Measurements from ENCODE around the gene ANKH. TPM values are rescaled to one million over a fixed set of nuclear protein-coding genes. Genes with fewer than 3 reads are reported as not detected.
A peak's percentile ranks its signal among the peaks of the same experiment; 100 is the strongest.

ANKH gene
- total and polyA plus RNA-seq, 10 of the 15 experiments (the other 5 are each of a cell fraction or from before 2014, with no cell fraction given) = 2.1 to 43.9 (median 14.4) TPM

GRCh38 chr5:14665949-14666348 lies 205.6 kb downstream of the ANKH start (continued):
- TF ChIP-seq TCF3 (IDR thresholded peaks at IDR 0.05; ENCODE audit: borderline replicate concordance, insufficient read depth, low read depth, low read length) (0 out of 2 replicates have a peak, but pooled peaks have one; percentile 57), FOS (IDR thresholded peaks at IDR 0.05; ENCODE audit: borderline replicate concordance, extremely low read depth, insufficient read length) (no peak), MXI1 (IDR thresholded peaks at IDR 0.05; ENCODE audit: low read depth, low read length) (peak; percentile 69; the same call in 1 of the 2 replicates), CEBPB (IDR thresholded peaks at IDR 0.05; ENCODE audit: borderline replicate concordance in 1 of 2, low read depth in 2 of 2, low read length in 2 of 2) (no peak), HDGF (IDR thresholded peaks at IDR 0.05) (no peak), CBX5 (IDR thresholded peaks at IDR 0.05; ENCODE audit: low read depth) (0 out of 2 replicates have a peak, but pooled peaks have one; percentile 13), PAX5 (IDR thresholded peaks at IDR 0.05; ENCODE audit: borderline replicate concordance, low read depth, low read length) (peak; percentile 76), MYC (IDR thresholded peaks at IDR 0.05; ENCODE audit: insufficient read depth, insufficient read length, insufficient replicate concordance, low read length, severe bottlenecking) (no peak), SMAD1 (IDR thresholded peaks at IDR 0.05; ENCODE audit: low read depth, partially characterized antibody) (no peak), RFX5 (IDR thresholded peaks at IDR 0.05; ENCODE audit: low read depth, low read length) (no peak), NFIC (IDR thresholded peaks at IDR 0.05; ENCODE audit: low read depth, low read length) (no peak), SRF (IDR thresholded peaks at IDR 0.05; ENCODE audit: low read depth in 2 of 2, low read length in 2 of 2) (no peak), CHD4 (IDR thresholded peaks at IDR 0.05) (no peak), HDAC2 (IDR thresholded peaks at IDR 0.05) (no peak), ZNF384 (IDR thresholded peaks at IDR 0.05; ENCODE audit: borderline replicate concordance, low read depth, low read length) (no peak), USF2 (IDR thresholded peaks at IDR 0.05; ENCODE audit: borderline replicate concordance, low read depth, low read length) (no peak; the same call in 1 of the 2 replicates), SIN3A (IDR thresholded peaks at IDR 0.05; ENCODE audit: low read depth, low read length) (peak; percentile 59; the same call in 1 of the 2 replicates), NFXL1 (IDR thresholded peaks at IDR 0.05; ENCODE audit: borderline replicate concordance) (no peak), RCOR1 (conservative IDR thresholded peaks at IDR 0.05; ENCODE audit: low read depth, low read length) (no peak), HDAC6 (IDR thresholded peaks at IDR 0.05; ENCODE audit: unreplicated experiment) (no peak), TCF7 (IDR thresholded peaks at IDR 0.05; ENCODE audit: borderline replicate concordance) (no peak), ESRRA (IDR thresholded peaks at IDR 0.05; ENCODE audit: low read length) (no peak), RAD21 (IDR thresholded peaks at IDR 0.05; ENCODE audit: insufficient read depth, low read depth, low read length) (no peak), FOXM1 (IDR thresholded peaks at IDR 0.05; ENCODE audit: low read depth, low read length) (no peak), CBX3 (IDR thresholded peaks at IDR 0.05; ENCODE audit: borderline replicate concordance, low read depth) (no peak), RELA (IDR thresholded peaks at IDR 0.05; ENCODE audit: borderline replicate concordance, partially characterized antibody) (no peak), ZBTB4 (CRISPR knock-in tag; IDR thresholded peaks at IDR 0.05) (no peak), NFYA (IDR thresholded peaks at IDR 0.05; ENCODE audit: borderline replicate concordance, low read depth, low read length) (no peak), PML (IDR thresholded peaks at IDR 0.05; ENCODE audit: low read length) (0 out of 2 replicates have a peak, but pooled peaks have one; percentile 23), LARP7 (IDR thresholded peaks at IDR 0.05) (no peak)

Measured in GM12878 (cell line).